ENCODE results near the gene TPM3.

Gene TPM3

GRCh38 chr1:154167461-154167860, 24.4 kb downstream of the TPM3 start:
- Histone ChIP-seq H3K27ac (ENCODE audit: low read length) (no peak overlapping the region), H3K4me3 (ENCODE audit: low read length in 2 of 2) (no peak overlapping the region), H3K4me1 (ENCODE audit: control insufficient read depth, insufficient read depth, low read length) (no peaks in the 10 kb centered on the region), H3K36me3 (ENCODE audit: control insufficient read depth in 2 of 2, insufficient read depth in 2 of 2, low read length in 2 of 2) (peaks cover 54 to 55% of the 10 kb centered on the region in 2 donors), H3K27me3 (ENCODE audit: control insufficient read depth in 1 of 2, insufficient read depth in 2 of 2, low read length in 2 of 2) (no peaks in the 10 kb centered on the region), H3K9ac (ENCODE audit: low read length in 2 of 2) (no peak overlapping the region), H3K9me3 (ENCODE audit: control insufficient read depth in 2 of 2, low read length in 2 of 2) (no peaks in the 10 kb centered on the region)

GRCh38 chr1:154166207-154166606, 25.7 kb downstream of the TPM3 start:
- no peaks in the 10 kb centered on the region for H3K4me1 ChIP-seq (ENCODE audit: control insufficient read depth, insufficient read depth, low read length)
- peaks cover 44 to 47% of the 10 kb centered on the region in 2 donors for H3K36me3 ChIP-seq (ENCODE audit: control insufficient read depth in 2 of 2, insufficient read depth in 2 of 2, low read length in 2 of 2)
- no peaks in the 10 kb centered on the region for H3K27me3 ChIP-seq (ENCODE audit: control insufficient read depth in 1 of 2, insufficient read depth in 2 of 2, low read length in 2 of 2)
- H3K4me3 ChIP-seq (ENCODE audit: low read length in 2 of 2): no peak overlapping the region
- H3K27ac ChIP-seq (ENCODE audit: low read length): no peak overlapping the region
- no peaks in the 10 kb centered on the region for H3K9me3 ChIP-seq (ENCODE audit: control insufficient read depth in 2 of 2, low read length in 2 of 2)
- H3K9ac ChIP-seq (ENCODE audit: low read length in 2 of 2): no peak overlapping the region

GRCh38 chr1:154159554-154159953, 32.3 kb downstream of the TPM3 start:
- Histone ChIP-seq H3K9me3 (ENCODE audit: control insufficient read depth in 2 of 2, low read length in 2 of 2) (no peaks in the 10 kb centered on the region), H3K4me1 (ENCODE audit: control insufficient read depth, insufficient read depth, low read length) (peaks cover 8% of the 10 kb centered on the region), H3K27me3 (ENCODE audit: control insufficient read depth in 1 of 2, insufficient read depth in 2 of 2, low read length in 2 of 2) (no peaks in the 10 kb centered on the region), H3K36me3 (ENCODE audit: control insufficient read depth in 2 of 2, insufficient read depth in 2 of 2, low read length in 2 of 2) (peaks cover 22 to 24% of the 10 kb centered on the region in 2 donors), H3K9ac (ENCODE audit: low read length in 2 of 2) (no peak overlapping the region), H3K4me3 (ENCODE audit: low read length in 2 of 2) (no peak overlapping the region), H3K27ac (ENCODE audit: low read length) (no peak overlapping the region)

GRCh38 chr1:154158307-154159125, 33.4 kb downstream of the TPM3 start:
- Histone ChIP-seq H3K36me3 (ENCODE audit: control insufficient read depth in 2 of 2, insufficient read depth in 2 of 2, low read length in 2 of 2) (peaks cover 19 to 21% of the 10 kb centered on the region in 2 donors), H3K9me3 (ENCODE audit: control insufficient read depth in 2 of 2, low read length in 2 of 2) (no peaks in the 10 kb centered on the region), H3K4me1 (ENCODE audit: control insufficient read depth, insufficient read depth, low read length) (peaks cover 8% of the 10 kb centered on the region), H3K27me3 (ENCODE audit: control insufficient read depth in 1 of 2, insufficient read depth in 2 of 2, low read length in 2 of 2) (no peaks in the 10 kb centered on the region), H3K27ac (ENCODE audit: low read length) (no peak overlapping the region), H3K4me3 (ENCODE audit: low read length in 2 of 2) (no peak overlapping the region), H3K9ac (ENCODE audit: low read length in 2 of 2) (no peak overlapping the region)

- H3K4me1 ChIP-seq (ENCODE audit: control insufficient read depth, insufficient read depth, low read length): peaks cover 8% of the 10 kb centered on the region
- no peak overlapping the region for H3K9ac ChIP-seq (ENCODE audit: low read length in 2 of 2)
- H3K9me3 ChIP-seq (ENCODE audit: control insufficient read depth in 2 of 2, low read length in 2 of 2): no peaks in the 10 kb centered on the region
- peaks cover 19 to 21% of the 10 kb centered on the region in 2 donors for H3K36me3 ChIP-seq (ENCODE audit: control insufficient read depth in 2 of 2, insufficient read depth in 2 of 2, low read length in 2 of 2)
- no peaks in the 10 kb centered on the region for H3K27me3 ChIP-seq (ENCODE audit: control insufficient read depth in 1 of 2, insufficient read depth in 2 of 2, low read length in 2 of 2)
- no peak overlapping the region for H3K27ac ChIP-seq (ENCODE audit: low read length)
- no peak overlapping the region for H3K4me3 ChIP-seq (ENCODE audit: low read length in 2 of 2)
These were observed 34.2 kb downstream of the TPM3 start for GRCh38 chr1:154157520-154158306.

- Histone ChIP-seq H3K27me3 (ENCODE audit: control insufficient read depth in 1 of 2, insufficient read depth in 2 of 2, low read length in 2 of 2) (no peaks in the 10 kb centered on the region), H3K4me1 (ENCODE audit: control insufficient read depth, insufficient read depth, low read length) (peaks cover 8% of the 10 kb centered on the region), H3K9ac (ENCODE audit: low read length in 2 of 2) (peak overlapping the region; percentile 13 to 49), H3K4me3 (ENCODE audit: low read length in 2 of 2) (peak overlapping the region; percentile 7 to 44), H3K27ac (ENCODE audit: low read length) (peak overlapping the region; percentile 66), H3K36me3 (ENCODE audit: control insufficient read depth in 2 of 2, insufficient read depth in 2 of 2, low read length in 2 of 2) (peaks cover 13 to 16% of the 10 kb centered on the region in 2 donors), H3K9me3 (ENCODE audit: control insufficient read depth in 2 of 2, low read length in 2 of 2) (no peaks in the 10 kb centered on the region)
These were observed 36.6 kb downstream of the TPM3 start for GRCh38 chr1:154155251-154155650.

- Histone ChIP-seq H3K9me3 (ENCODE audit: control insufficient read depth in 2 of 2, low read length in 2 of 2) (no peaks in the 10 kb centered on the region), H3K27me3 (ENCODE audit: control insufficient read depth in 1 of 2, insufficient read depth in 2 of 2, low read length in 2 of 2) (no peaks in the 10 kb centered on the region), H3K4me1 (ENCODE audit: control insufficient read depth, insufficient read depth, low read length) (peaks cover 8% of the 10 kb centered on the region), H3K27ac (ENCODE audit: low read length) (peak within 1 kb of the TSS; percentile 66), H3K36me3 (ENCODE audit: control insufficient read depth in 2 of 2, insufficient read depth in 2 of 2, low read length in 2 of 2) (peaks cover 11 to 15% of the 10 kb centered on the region in 2 donors), H3K4me3 (ENCODE audit: low read length in 2 of 2) (peak within 1 kb of the TSS; percentile 7 to 44), H3K9ac (ENCODE audit: low read length in 2 of 2) (peak within 1 kb of the TSS; percentile 13 to 49)
These were observed 37.2 kb downstream of the TPM3 start, which contains the start of gene NUP210L for GRCh38 chr1:154154534-154155191. Gene NUP210L, minus strand, starts transcription at chr1:154155073.

- Histone ChIP-seq H3K27ac (ENCODE audit: low read length) (peak overlapping the region; percentile 66), H3K4me3 (ENCODE audit: low read length in 2 of 2) (no peak overlapping the region), H3K36me3 (ENCODE audit: control insufficient read depth in 2 of 2, insufficient read depth in 2 of 2, low read length in 2 of 2) (peaks cover 6 to 9% of the 10 kb centered on the region in 2 donors), H3K27me3 (ENCODE audit: control insufficient read depth in 1 of 2, insufficient read depth in 2 of 2, low read length in 2 of 2) (no peaks in the 10 kb centered on the region), H3K9me3 (ENCODE audit: control insufficient read depth in 2 of 2, low read length in 2 of 2) (no peaks in the 10 kb centered on the region), H3K4me1 (ENCODE audit: control insufficient read depth, insufficient read depth, low read length) (peaks cover 8% of the 10 kb centered on the region), H3K9ac (ENCODE audit: low read length in 2 of 2) (no peak overlapping the region)
These were observed 37.8 kb downstream of the TPM3 start for GRCh38 chr1:154154053-154154452.

GRCh38 chr1:154151311-154151710, 40.6 kb downstream of the TPM3 start:
- no peaks in the 10 kb centered on the region for H3K27me3 ChIP-seq (ENCODE audit: control insufficient read depth in 1 of 2, insufficient read depth in 2 of 2, low read length in 2 of 2)
- no peak overlapping the region for H3K27ac ChIP-seq (ENCODE audit: low read length)
- no peaks in the 10 kb centered on the region for H3K36me3 ChIP-seq (ENCODE audit: control insufficient read depth in 2 of 2, insufficient read depth in 2 of 2, low read length in 2 of 2)
- H3K9me3 ChIP-seq (ENCODE audit: control insufficient read depth in 2 of 2, low read length in 2 of 2): no peaks in the 10 kb centered on the region
- H3K9ac ChIP-seq (ENCODE audit: low read length in 2 of 2): no peak overlapping the region
- H3K4me1 ChIP-seq (ENCODE audit: control insufficient read depth, insufficient read depth, low read length): peaks cover 8% of the 10 kb centered on the region
- no peak overlapping the region for H3K4me3 ChIP-seq (ENCODE audit: low read length in 2 of 2)

GRCh38 chr1:154148807-154149206, 43.1 kb downstream of the TPM3 start:
- H3K9ac ChIP-seq (ENCODE audit: low read length in 2 of 2): no peak overlapping the region
- no peaks in the 10 kb centered on the region for H3K36me3 ChIP-seq (ENCODE audit: control insufficient read depth in 2 of 2, insufficient read depth in 2 of 2, low read length in 2 of 2)
- no peaks in the 10 kb centered on the region for H3K27me3 ChIP-seq (ENCODE audit: control insufficient read depth in 1 of 2, insufficient read depth in 2 of 2, low read length in 2 of 2)
- no peak overlapping the region for H3K27ac ChIP-seq (ENCODE audit: low read length)
- no peaks in the 10 kb centered on the region for H3K4me1 ChIP-seq (ENCODE audit: control insufficient read depth, insufficient read depth, low read length)
- no peak overlapping the region for H3K4me3 ChIP-seq (ENCODE audit: low read length in 2 of 2)
- H3K9me3 ChIP-seq (ENCODE audit: control insufficient read depth in 2 of 2, low read length in 2 of 2): no peaks in the 10 kb centered on the region
